HG02623 (cell line): ENCODE results near the gene LAIR1.

Source experiments
- ATAC-seq: cut with Tn5 transposase; IDR thresholded peaks from one replicate; pipeline ENCODE4 v1.9.1; 2021; ENCODE audit warnings: moderate library complexity; ENCODE audit not compliant: unreplicated experiment

The LAIR1 gene

DNA sequence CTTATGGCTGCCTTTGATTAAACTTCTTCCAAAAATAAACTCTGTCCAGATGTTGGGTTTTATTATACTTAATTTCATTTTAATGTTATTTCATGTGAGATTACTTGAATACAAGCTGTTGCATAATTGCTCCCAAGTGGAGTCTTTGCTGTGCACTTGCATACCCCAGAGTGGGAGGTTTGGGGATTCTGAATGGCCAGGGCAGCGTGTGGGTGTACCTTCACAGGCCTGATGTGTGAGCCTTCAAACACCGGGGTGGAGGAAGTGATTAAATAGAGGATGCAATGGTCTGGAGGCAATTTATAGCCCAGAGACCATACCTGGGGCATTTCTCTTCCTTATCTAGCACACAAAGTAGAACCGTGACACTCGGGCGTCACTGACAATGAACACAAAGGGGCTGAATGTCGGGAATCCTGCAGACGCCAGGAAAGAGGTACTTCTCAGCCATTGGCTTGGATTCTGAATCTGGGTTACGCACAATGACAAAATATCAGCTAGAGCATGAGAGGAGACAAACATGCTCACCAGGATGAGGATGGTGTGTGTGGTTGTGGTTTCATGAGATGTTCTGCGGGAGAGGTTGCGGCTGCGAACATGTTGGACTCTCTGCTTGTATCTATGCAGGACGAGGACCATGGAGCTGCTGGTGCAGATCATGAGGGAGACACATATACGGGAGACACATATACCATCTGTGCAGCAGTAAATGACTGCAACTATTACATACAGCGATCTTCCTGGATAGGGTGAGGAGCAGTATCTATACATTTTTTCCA, 44.6 kb downstream of the LAIR1 start:
- ATAC-seq: no peak

DNA sequence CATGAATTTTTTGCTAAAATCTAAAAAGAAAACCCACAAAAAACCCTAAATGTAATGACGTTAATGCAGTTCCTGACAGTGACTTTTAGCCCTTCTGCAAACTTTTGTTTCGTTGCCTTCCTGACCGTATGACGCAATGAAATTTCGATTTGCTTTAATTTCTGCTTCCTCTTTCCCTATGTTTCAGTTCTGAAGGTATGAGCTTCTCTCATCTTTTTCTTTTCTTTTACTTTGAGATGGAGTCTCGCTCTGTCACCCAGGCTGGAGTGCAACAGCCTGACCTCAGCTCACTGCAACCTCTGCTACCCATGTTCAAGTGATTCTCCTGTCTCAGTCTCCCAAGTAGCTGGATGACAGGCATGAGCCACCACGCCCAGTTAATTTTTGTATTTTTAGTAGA, 45.7 kb downstream of the LAIR1 start:
- ATAC-seq: no peak

DNA sequence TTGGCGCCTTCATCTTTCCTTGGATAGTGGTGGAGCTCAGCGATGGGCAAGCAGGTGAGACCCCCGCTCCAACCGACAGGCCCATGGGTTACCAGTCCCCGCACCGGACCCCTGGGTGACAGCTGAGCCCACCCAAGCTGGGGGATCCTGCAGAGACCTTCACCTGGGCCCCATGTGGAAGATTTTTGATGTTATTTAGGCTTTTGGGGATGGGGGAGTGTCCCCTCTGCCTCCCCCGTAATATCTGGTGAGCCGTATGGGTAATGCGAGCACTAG, 46.8 kb downstream of the LAIR1 start:
- no peak for ATAC-seq

DNA sequence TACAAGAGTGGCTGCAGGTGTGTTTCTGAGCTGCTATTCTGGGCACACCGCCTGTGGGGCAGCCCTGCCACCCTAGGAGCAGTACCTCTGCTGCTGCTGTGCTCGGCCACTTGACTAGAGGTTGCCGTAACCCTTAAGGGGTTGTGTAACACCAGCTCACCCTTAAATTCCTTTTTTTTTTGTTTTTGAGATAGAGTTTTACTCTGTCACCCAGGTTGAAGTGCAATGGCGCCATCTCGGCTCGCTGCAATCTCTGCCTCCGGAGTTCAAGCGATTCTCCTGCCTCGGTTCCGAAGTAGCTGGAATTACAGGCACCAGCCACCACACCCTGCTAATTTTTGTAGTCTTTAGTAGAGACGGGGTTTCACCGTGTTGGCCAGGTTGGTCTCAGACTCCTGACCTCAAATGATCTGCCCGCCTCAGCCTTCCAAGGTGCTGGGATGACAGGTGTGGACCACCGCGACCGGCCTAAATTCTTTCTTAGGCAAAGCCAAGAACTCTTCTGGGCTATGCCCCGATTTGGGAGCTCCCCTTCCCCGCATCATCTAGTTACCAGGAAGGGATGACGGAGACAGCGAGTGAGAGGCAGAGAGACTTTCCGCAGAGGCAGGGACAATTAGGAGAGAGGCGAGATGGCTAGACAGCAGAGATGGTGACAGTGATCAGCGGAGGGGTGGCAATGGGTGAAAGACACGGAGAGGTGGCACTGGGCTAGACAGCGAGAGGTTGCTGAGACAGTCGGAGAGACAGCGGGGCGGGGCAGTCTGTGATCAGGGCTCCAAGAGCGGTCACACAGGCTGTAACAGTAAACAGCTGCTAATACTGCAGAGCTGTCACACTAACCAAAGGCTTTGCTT, 47.4 kb downstream of the LAIR1 start:
- ATAC-seq: no peak

DNA sequence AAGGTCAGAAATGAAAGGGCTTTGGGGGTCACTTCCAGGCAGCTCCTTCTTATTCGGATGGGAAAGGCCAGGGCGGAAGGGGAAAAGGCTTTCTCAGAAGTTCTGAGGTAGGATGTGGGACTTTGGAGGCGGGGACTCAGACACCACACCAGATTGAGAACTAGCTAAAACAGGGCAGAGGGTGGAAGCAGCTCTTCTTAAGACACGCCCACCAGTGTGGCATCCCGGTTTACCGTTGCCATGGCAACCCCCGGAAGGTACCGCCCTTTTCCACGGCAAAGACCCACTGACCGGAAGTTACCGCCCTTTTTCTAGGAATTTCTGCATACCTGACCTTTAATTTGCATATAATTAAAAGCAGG, 48.0 kb downstream of the LAIR1 start:
- ATAC-seq: no peak

DNA sequence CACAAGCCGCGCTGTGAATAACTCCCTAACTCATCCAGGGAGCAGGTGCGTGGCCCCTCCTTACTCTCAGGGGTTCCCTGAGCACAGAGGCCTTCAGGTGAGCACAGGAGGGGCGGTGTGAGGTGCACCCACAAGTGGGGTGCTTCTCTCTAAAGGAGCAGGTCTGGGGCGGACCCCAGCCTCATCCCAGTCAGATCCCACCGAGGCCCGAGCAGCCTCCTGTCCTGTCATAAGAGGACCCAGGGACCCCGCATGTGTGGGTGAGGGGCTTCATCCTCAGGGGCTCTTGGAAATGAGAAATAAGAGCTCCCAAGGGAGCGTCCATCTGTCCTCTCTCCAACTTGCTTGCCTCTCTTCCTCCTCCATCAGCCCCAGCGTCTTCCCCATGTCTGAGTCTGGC, 48.8 kb downstream of the LAIR1 start:
- ATAC-seq: no peak

DNA sequence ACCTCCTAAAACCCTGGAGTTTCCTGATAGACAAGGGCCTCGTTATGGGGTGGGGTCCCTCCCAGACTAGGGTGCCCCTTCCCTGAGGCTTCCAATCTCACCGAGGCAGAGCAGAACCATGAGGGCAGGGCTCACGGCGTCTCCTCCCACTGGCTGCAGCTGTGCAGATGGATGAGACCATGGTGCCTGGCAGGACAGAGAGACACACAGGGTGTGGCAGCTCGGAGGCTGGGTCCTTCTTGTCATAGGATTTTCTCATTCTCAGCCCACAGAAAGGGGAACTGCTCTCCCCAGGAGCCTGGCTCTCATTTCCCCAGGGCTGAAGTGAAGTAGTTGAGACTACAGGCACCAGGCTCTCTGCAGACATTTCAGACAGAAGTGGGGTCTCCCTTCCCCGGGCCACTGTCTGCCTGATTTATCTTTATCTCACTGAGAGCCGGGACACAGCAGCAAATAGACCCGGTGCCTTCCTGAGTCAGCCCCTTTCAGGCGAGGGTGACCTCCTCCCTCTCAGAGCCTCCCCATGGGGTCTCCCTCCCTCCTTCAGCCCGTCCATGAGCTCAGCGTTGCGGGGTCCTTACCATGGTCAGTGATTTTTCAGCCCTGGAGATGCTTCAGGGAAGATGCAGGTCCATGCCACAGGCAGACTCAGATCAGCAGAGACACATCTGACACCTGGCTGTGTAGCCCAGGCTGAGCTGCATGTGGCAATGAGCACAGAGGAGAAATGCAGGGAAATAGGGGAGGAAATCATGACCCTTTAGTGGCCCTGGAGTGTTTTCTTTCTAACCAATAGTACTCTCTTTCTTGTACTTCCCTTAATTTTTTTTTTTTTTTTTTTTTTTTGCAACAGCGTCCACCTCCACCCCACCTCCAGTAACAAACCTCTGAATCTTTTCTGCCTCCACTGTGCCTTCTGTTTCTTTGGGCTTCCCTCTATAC, 52.0 kb downstream of the LAIR1 start, which contains the start of gene LILRA5:
Gene LILRA5, minus strand, starts transcription at position 731 of the 942 bp plus-strand sequence. Its CDS starts 147 bp downstream, at position 584.
- no peak for ATAC-seq

DNA sequence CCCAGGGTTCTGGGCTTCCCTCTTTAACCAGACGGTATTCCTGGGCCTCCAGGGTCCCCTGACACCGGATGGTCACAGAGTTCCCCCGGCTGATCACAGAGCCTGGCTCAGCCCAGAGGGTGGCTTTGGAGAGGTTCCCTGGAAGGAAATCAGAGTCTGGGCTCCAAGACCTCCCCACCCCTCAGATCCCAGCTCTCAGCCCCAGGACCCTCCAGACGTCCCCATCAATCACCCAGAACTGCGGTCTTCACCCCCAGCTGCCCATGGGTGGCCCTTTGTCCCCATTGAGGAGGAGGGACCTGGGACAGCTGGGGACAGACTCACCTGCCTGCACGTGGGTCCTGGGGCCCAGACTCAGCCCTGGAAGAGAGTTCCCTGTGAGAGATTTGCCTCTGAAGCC, 52.7 kb downstream of the LAIR1 start:
- ATAC-seq: no peak

DNA sequence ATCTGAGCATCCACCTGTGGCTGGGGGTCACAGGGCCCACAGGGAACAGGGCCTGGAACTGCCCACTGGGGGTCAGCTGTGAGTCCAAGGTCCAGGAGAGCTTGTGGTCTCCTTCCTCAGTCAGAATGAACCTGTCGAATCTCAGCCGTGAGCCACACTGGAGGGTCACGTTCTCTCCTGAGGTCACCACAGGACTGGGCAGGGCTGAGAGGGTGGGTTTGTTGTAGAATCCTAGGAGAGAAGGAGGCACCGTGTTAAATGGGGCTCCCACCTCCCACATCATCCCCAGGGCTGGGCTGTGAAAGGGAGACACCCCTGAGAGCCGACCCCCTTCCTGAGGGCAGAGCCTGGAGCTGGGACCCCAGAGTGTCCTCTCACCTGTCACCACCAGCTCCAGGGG, 53.2 kb downstream of the LAIR1 start:
- ATAC-seq: no peak

DNA sequence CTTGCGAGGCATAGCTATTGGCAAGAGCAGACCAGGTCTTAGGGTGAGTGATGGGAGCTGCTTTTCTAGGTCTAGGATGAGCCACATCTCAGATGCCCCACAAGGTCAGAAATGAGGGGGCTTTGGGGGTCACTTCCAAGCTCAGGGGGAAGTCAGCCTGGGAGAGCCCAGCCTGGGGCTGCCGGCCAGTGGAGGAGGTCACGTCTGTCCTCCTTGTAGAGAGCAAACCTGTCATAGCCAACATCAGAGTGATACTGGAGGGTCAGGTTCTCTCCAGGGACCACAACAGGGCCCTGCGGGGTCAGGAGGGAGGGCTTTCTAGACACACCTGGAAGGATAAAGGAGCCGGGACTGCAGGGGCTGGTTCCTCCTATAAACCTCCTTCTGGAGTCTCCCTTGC, 54.2 kb downstream of the LAIR1 start:
- ATAC-seq: no peak

DNA sequence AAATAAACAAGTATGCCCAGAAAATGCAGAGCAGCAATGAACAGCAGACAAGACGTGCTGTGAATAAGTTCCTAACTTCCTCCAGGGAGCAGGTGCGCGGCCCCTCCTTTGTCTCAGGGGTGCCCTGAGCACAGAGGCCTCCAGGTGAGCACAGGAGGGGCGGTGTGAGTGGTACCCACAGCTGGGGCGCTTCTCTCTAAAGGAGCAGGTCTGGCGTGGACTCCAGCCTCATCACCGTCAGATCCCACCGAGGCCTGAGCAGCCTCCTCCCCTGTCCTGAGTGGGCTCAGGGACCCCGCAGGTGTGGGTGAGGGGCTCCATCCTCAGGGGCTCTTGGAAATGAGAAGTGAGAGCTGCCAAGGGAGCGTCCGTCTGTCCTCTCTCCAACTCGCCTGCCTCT, 54.9 kb downstream of the LAIR1 start:
- ATAC-seq: no peak

DNA sequence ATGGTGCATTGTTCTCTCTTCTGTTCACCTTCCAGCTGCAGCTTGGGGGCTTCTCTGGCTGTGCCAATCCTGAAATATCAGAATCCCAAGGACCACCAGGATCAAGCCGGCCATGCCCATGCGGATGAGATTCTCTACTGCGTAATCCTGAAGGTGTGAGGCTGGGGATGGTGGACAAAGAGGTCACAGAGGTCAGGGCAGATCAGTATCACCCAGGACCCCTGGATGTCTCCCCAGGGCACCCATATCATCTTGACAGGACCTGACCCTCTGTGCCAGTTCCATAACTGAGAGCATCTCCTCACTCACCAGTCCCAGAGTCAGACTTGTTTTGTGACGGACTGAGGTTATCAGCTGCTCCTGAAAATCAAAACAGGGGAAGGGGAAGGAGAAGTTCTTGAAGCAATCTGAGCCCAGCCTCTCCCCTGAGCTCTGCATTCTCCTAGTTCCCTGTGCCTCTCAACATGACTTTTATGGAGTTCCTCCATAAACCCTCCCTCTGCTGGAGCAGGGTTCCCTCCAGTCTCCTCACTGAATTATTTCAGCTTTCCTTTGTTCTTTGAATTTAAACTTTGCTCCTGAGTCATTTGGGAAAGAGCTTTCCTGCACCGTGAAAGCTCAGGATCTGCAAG, 57.2 kb downstream of the LAIR1 start:
- ATAC-seq: no peak

DNA sequence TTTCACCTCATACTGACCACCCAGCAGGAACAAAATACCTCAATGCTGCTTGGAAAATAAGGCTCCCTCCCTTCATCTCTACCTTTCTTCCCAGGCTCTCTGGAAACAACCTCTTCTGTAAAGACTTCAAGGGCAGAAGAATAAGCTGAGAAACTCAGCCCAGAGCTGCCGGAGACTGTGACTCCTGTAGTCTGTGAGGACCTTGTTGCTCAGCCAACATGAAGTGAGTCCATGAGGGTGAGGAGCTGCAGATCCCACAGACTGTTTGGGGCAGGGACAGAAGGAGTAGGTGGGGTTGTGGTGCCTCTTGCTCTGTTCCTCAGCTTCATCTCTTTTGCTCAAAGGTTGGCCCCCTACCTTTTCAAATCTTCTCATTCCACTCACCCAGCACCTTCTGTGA, 59.6 kb downstream of the LAIR1 start:
- ATAC-seq: no peak

DNA sequence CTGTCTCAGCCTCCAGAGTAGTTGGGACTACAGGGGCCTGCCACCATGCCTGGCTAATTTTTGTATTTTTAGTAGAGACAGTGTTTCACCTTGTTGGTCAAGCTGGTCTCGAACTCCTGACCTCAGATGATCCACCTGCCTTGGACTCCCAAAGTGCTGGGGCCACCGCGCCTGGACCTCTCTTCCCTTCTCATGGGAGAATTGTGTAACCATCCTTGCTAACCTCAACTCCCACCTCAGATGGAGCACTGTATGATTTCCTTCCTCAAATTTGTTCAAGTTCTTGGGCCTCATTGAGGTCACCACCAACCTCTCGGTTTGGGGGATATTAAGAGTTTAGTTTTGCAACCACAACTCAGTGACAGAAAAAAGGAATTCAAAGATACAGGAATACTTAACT, 62.5 kb downstream of the LAIR1 start:
- ATAC-seq: no peak
